Liver (tissue), 9 donors: ENCODE data around the gene LAMC3. TPM values are rescaled to one million over a fixed set of nuclear protein-coding genes. Genes with fewer than 3 reads are reported as not detected.

Experiments used
- DNase-seq: peaks from one replicate; pipeline ENCODE4 v3.0.0-alpha.2; 2017; ENCODE audit warnings: low spot score
- H3K27ac ChIP-seq, 2 donors: one replicate each; pipeline ENCODE4 v1.7.0; 2013; ENCODE audit warnings: inconsistent platforms in 2 of 2, low read length in 2 of 2, control low read depth in 1 of 2, low read depth in 1 of 2, mild to moderate bottlenecking in 1 of 2
- H3K27me3 ChIP-seq, 4 donors: one replicate each; pipeline versions ENCODE4 v1.6.1 to v1.7.0; 2013; ENCODE audit warnings: low read length in 3 of 4, inconsistent platforms in 1 of 4, mild to moderate bottlenecking in 1 of 4, moderate library complexity in 1 of 4; ENCODE audit not compliant: control insufficient read depth in 4 of 4, insufficient read depth in 4 of 4
- H3K36me3 ChIP-seq, 4 donors: one replicate each; pipeline versions ENCODE4 v1.6.1 to v1.7.0; 2013; ENCODE audit warnings: low read length in 3 of 4, mild to moderate bottlenecking in 3 of 4, low read depth in 1 of 4, moderate library complexity in 1 of 4; ENCODE audit not compliant: control insufficient read depth in 4 of 4, insufficient read depth in 3 of 4
- H3K4me1 ChIP-seq, 4 donors: one replicate each; pipeline versions ENCODE4 v1.6.1 to v1.7.0; 2013; ENCODE audit warnings: low read length in 3 of 4, mild to moderate bottlenecking in 3 of 4, moderate library complexity in 1 of 4; ENCODE audit not compliant: control insufficient read depth in 4 of 4, insufficient read depth in 4 of 4
- H3K4me3 ChIP-seq, 3 donors: one replicate each; pipeline versions ENCODE4 v1.6.1 to v1.7.0; 2013; ENCODE audit warnings: low read length in 3 of 3, control low read depth in 1 of 3, low read depth in 1 of 3, mild to moderate bottlenecking in 1 of 3
- H3K9ac ChIP-seq, 2 donors: one replicate each; pipeline ENCODE4 v1.7.0; 2013; ENCODE audit warnings: low read length in 2 of 2, mild to moderate bottlenecking in 2 of 2, moderate library complexity in 2 of 2, control low read depth in 1 of 2, low read depth in 1 of 2
- H3K9me3 ChIP-seq, 4 donors: one replicate each; pipeline versions ENCODE4 v1.6.1 to v1.7.0; 2013; ENCODE audit warnings: low read length in 3 of 4; ENCODE audit not compliant: control insufficient read depth in 4 of 4
- CTCF ChIP-seq: fragments of 150-350 bp; IDR thresholded peaks from 2 replicates; pipeline ENCODE4 v1.5.1; 2017; ENCODE audit warnings: improper control_type of control experiment, low read depth, low read length; ENCODE audit not compliant: missing input control
- EGR1 ChIP-seq, 2 donors: IDR thresholded peaks; 2 replicates each; pipeline ENCODE4 v1.6.1; 2016 to 2018; ENCODE audit warnings: antibody characterized with exemption in 2 of 2, low read depth in 2 of 2
- FOXA1 ChIP-seq: IDR thresholded peaks from 2 replicates; pipeline ENCODE4 v1.6.1; 2016; ENCODE audit warnings: antibody characterized with exemption
- FOXA2 ChIP-seq: IDR thresholded peaks from 2 replicates; pipeline ENCODE4 v1.6.1; 2016; ENCODE audit warnings: antibody characterized with exemption
- GABPA ChIP-seq, 2 donors: IDR thresholded peaks in 1 of 2; conservative IDR thresholded peaks in 1 of 2; 2 replicates each; pipeline ENCODE4 v1.6.1; 2016; ENCODE audit warnings: antibody characterized with exemption in 2 of 2, mild to moderate bottlenecking in 1 of 2, moderate library complexity in 1 of 2
- HNF4A ChIP-seq, 2 donors: conservative IDR thresholded peaks; 2 replicates each; pipeline ENCODE4 v1.6.1; 2016; ENCODE audit warnings: antibody characterized with exemption in 2 of 2, mild to moderate bottlenecking in 2 of 2
- HNF4G ChIP-seq: IDR thresholded peaks from 2 replicates; pipeline ENCODE4 v1.6.1; 2016; ENCODE audit warnings: antibody characterized with exemption
- JUND ChIP-seq, 2 donors: IDR thresholded peaks; 2 replicates each; pipeline ENCODE4 v1.6.1; 2016; ENCODE audit warnings: antibody characterized with exemption in 2 of 2
- MAX ChIP-seq: IDR thresholded peaks from 2 replicates; pipeline ENCODE4 v1.6.1; 2016; ENCODE audit warnings: antibody characterized with exemption
- NR2F2 ChIP-seq: IDR thresholded peaks from 2 replicates; pipeline ENCODE4 v1.6.1; 2016; ENCODE audit warnings: antibody characterized with exemption
- RAD21 ChIP-seq, 2 donors: IDR thresholded peaks; 2 replicates each; pipeline ENCODE4 v1.6.1; 2016; ENCODE audit warnings: antibody characterized with exemption in 2 of 2, mild to moderate bottlenecking in 2 of 2
- REST ChIP-seq: IDR thresholded peaks from 2 replicates; pipeline ENCODE4 v1.6.1; 2016; ENCODE audit warnings: antibody characterized with exemption, mild to moderate bottlenecking
- RXRA ChIP-seq, 2 donors: IDR thresholded peaks; 2 replicates each; pipeline ENCODE4 v1.6.1; 2017 to 2018; ENCODE audit warnings: antibody characterized with exemption in 2 of 2, mild to moderate bottlenecking in 1 of 2
- SP1 ChIP-seq: IDR thresholded peaks from 2 replicates; pipeline ENCODE4 v1.6.1; 2018; ENCODE audit warnings: antibody characterized with exemption, mild to moderate bottlenecking
- TAF1 ChIP-seq: conservative IDR thresholded peaks from 2 replicates; pipeline ENCODE4 v1.6.1; 2016; ENCODE audit warnings: antibody characterized with exemption, mild to moderate bottlenecking
- YY1 ChIP-seq: IDR thresholded peaks from 2 replicates; pipeline ENCODE4 v1.6.1; 2016; ENCODE audit warnings: antibody characterized with exemption, mild to moderate bottlenecking
- ZBTB33 ChIP-seq: IDR thresholded peaks from 2 replicates; pipeline ENCODE4 v1.6.1; 2016; ENCODE audit warnings: antibody characterized with exemption
- WGBS: extraction: QIAGEN DNeasy Blood & Tissue Kit; methylation state at CpG from one replicate; pipeline ENCODE4 v1.1.7; 2013; 5-methylcytosine and 5-hydroxymethylcytosine counted together
- polyA plus RNA-seq, 2 donors: library from polyadenylated mRNA; stranded (reverse) in 1 of 2; unstranded in 1 of 2; fragments of 200-250 nt in 1 of 2; fragments of >200 nt in 1 of 2; fragmentation: Nextera tagmentation in 1 of 2; extraction: Ambion mirVana in 1 of 2; gene quantifications; one replicate each; pipeline versions ENCODE4 v1.2.1 to v1.2.3, GENCODE V29; 2013 to 2015
- total RNA-seq, 2 donors: library from RNA; depleted of rRNA; stranded (reverse); fragments of >200 nt; gene quantifications; one replicate each; pipeline ENCODE4 v1.2.3, GENCODE V29; 2014
- TF ChIP-seq, protein P1 (sequence below): IDR thresholded peaks from 2 replicates; pipeline ENCODE4 v1.6.1; 2016; ENCODE audit warnings: antibody characterized with exemption
- donor health status: healthy.
- donor health status: healthy.
- donor health status: healthy.
- donor health status: healthy.
- donor health status: healthy.

LAMC3 gene
- total and polyA plus RNA-seq, 4 donors = 1.4 to 5.9 (median 2.9) TPM

- DNase-seq = no peak
- WGBS = 37% methylated on average over 6 of the region's 6 CpGs
- H3K4me3 ChIP-seq = no peak overlapping the region
- H3K27me3 ChIP-seq = peaks cover 0 to 15% (median 5%) of the 10 kb centered on the region in 4 donors
- no peak overlapping the region for H3K9ac ChIP-seq
- H3K9me3 ChIP-seq = no peaks in the 10 kb centered on the region
- peaks cover 0 to 9% (median 5%) of the 10 kb centered on the region in 4 donors for H3K4me1 ChIP-seq
- no peaks in the 10 kb centered on the region for H3K36me3 ChIP-seq
- no peak overlapping the region for H3K27ac ChIP-seq
- TF ChIP-seq MAX (no peak), FOXA1 (no peak), TAF1 (no peak), CTCF (no peak), FOXA2 (no peak), ZBTB33 (no peak), SP1 (no peak), HNF4A (conservative IDR thresholded peaks at IDR 0.05) (no peak), JUND (IDR thresholded peaks at IDR 0.05) (no peak), RXRA (IDR thresholded peaks at IDR 0.05) (no peak), GABPA (IDR thresholded peaks at IDR 0.05 in 1 of 2, conservative IDR thresholded peaks at IDR 0.05 in 1 of 2) (no peak), EGR1 (IDR thresholded peaks at IDR 0.05; ENCODE audit: low read depth in 2 of 2) (no peak), RAD21 (IDR thresholded peaks at IDR 0.05) (no peak), REST (no peak), NR2F2 (no peak), YY1 (no peak), HNF4G (no peak)
- TF ChIP-seq, protein P1, sequence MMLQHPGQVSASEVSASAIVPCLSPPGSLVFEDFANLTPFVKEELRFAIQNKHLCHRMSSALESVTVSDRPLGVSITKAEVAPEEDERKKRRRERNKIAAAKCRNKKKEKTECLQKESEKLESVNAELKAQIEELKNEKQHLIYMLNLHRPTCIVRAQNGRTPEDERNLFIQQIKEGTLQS = no peak
Observed at GRCh38 chr9:131012023-131012334, 3.0 kb downstream of the LAMC3 start.
